Globus pallidus (tissue), 1 donor: ENCODE data around the gene PLEKHA1.

Experiments used
- DNase-seq: peaks from one replicate; pipeline ENCODE4 v3.0.0-alpha.2; 2015; ENCODE audit warnings: low spot score

Gene PLEKHA1

DNA sequence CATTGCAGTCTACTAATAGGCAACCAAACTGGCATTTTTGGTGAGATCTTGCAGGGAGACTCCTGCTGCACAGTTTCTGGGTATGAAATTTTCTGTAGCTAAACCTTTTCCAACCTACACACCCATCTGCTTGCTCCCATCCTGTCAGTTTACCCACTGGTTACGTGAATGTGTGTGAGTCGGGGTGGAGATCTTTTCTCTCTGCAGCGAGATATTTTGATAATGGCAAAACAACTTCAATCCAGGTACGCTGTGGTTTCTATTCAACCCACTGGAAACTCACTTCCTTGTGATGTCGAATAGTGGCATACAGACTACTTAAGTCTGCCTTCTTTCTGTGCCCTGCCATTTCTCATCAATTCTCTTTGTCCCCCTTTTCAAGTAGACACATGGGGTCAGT, 4.5 kb downstream of the PLEKHA1 start:
- no peak for DNase-seq

DNA sequence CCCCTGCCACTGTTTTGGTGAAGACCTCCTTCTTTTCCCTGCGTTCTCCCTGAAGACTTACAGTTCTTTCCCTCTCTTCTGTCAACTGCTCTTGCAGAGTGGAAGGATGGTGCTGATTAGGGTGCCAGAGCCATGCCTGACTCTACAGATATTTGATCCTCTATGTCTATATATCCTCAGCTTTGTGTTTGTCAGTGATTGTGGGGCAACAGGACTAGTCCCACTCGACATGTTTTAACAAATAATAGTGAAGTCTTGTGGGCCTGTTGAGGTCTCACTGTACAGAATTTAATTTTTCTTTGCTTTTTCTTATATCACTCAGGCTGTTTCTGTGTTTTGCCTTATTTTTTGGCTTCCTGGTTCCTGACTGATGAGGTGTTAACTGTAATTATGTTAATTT, 5.0 kb downstream of the PLEKHA1 start:
- no peak for DNase-seq

DNA sequence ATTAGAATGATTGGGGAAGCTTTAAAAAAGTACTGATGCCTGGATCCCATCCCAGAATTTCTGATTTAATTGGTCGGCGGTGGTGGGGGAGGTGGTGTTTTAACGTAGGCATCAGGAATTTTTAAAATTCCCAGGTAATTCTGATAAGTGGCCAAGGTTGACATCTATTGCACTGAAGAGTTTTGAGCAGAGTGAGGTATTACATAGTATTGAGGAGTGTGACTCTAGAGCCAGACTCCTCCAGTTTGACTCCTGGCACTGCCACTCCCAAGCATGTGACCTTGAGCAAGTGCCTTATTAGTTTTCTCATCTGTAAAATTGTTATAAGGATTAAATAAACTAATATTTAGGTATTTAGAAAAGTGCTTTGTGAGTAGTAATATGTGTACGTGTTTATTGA, 6.2 kb downstream of the PLEKHA1 start:
- DNase-seq = no peak

DNA sequence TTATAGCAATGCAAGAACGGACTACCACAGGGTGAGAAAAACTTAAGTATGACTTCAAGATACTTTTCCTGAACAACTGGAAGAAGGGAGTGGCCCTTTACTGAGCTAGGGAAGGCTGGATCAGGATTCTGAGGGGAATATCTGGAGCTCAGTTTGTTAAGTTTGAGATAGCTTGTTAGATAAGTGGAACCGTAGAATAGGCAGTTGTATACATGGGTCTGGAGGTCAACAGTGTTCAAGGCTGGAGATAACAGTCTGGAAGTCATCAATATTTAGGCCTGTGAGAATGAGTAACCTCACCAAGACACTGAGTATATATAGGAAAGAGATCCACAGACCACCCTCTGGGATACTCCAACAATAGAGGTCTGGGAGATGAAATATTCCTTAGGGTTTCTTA, 7.2 kb downstream of the PLEKHA1 start:
- DNase-seq = no peak

DNA sequence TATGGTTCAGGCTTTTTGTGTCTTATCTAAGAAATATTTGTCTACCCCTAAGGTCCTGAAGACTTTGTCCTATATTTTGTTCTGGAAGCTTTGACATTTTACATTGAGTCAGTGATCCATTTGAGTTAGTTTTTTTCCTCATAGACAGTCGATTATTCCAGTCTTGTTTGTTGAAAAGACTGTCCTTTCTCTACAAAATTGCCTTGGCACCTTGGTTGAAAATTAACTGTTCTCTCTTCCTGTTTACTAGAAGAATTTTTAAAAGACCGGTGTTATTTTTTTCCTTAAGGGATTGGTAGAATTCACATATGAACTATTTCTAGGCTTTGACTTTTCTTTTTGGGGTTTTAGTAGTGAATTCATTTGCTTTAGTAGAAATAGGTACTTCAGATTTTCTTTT, 12.0 kb downstream of the PLEKHA1 start:
- DNase-seq = no peak

DNA sequence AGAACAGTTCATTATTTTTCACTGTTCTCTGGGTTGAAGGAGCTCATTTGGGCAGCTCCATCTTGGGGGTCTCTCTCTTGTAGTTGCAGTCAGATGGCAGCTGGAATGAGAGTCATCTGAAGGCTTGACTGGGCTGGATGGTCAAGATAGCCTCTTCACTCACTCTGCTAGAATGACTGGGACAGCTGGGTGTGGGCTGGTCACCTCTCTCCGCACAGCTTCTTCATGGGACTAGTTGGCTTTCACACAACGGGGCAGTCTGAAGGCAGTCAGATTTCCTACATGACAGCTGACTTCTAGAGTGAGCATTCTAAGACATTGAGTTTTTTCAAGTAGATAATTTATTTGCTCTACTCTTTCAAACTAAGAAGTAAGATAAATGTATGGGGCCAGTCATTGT, 13.1 kb downstream of the PLEKHA1 start:
- DNase-seq = no peak

DNA sequence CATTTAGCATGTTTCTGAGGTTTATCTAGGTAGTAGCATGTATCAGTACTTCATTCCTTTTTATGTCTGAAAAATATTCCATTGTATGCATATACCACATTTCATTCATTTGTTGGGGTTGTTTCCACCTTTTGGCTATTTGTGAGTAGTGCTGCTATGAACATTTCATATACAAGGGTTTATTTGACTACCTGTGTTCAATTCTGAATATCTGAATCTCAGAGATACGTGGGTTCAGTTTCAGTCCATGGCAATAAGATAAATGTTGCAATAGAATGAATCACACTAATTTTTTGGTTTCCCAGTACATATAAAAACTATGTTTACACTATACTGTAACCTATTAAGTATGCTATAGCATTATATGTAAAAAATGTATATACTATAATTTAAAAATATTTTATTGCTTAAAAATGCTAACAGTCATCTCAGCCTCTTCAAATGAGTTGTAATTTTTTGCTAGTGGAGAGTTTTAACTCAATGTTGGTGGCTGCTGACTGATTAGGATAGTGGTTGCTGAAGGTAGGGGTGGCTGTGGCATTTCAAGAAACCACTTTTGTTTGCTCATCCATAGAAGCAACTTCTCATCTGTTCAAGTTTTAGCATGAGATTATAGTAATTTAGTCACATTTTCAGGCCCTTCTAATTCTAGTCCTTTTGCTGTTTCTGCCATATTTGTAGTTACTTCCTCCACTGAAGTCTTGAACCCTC, 13.9 kb downstream of the PLEKHA1 start:
- DNase-seq = no peak

DNA sequence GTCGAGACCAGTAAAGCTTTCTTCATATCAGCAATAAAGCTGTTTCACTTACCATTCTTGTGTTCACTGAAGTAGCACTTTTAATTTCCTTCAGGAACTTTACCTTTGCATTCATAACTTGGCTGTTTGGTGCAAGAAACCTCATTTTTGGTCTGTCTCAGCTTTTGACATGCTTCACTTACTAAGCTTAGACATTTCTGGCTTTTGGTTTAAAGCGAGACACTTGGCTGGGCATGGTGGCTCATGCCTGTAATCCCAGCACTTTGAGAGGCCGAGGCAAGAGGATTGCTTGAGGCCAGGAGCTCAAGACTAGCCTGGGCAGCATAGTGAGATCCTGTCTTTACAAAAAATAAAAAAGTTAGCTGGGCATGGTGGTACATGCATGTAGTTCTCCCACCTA, 15.8 kb downstream of the PLEKHA1 start:
- no peak for DNase-seq

DNA sequence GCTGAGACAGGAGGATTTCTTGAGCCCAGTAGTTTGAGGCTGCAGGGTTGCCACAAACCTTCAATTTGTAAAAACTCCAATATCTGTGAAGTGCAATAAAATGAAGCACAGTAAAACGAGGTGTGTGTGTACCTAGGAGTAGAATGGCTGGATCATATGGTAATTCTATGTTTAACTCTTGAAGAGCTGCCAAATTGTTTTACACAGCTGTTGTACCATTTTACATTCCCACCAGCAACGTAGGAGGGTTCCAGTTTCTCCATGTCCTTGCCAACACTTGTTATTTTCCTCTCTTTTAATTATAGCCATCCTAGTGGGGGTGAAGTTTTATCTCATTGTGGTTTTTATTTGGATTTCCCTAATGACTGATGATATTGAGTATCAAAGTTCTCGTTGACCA, 16.2 kb downstream of the PLEKHA1 start:
- no peak for DNase-seq

DNA sequence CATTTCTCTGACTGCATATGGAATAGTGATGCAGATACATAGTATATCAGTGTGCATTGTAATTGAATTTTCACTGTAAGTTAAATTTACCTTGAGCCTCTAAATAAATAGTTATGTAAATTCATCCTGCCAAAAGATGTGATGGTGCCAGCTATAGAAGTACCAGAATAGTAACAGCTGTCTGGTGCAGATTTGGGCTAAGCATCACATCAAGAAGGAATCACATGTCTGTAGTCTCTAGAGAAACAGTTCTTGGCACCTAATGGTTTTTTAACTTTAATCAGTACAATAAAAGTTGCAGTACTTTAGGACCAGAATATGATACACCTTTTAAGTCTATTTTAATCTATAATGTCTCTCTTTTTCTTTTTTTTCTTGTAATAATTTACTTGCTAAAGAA, 17.4 kb downstream of the PLEKHA1 start:
- no peak for DNase-seq

DNA sequence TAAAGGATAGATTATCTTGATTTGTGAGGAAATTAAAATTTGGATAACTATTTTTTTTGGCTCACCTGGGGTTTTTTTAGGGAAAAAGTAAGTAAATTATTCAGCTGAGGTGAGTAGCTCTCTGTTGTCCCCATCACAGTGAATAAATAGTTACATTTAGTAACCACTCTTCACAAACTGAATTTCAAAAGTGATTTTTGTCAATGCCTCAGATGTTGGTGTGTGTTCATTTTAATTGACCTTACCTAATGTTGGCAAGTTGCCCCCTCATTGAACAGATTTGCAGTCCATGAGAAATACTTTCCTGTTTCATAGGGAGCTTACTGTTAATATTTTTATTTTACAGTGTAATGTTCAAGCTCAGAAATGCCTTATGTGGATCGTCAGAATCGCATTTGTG, 18.3 kb downstream of the PLEKHA1 start:
- DNase-seq = no peak

DNA sequence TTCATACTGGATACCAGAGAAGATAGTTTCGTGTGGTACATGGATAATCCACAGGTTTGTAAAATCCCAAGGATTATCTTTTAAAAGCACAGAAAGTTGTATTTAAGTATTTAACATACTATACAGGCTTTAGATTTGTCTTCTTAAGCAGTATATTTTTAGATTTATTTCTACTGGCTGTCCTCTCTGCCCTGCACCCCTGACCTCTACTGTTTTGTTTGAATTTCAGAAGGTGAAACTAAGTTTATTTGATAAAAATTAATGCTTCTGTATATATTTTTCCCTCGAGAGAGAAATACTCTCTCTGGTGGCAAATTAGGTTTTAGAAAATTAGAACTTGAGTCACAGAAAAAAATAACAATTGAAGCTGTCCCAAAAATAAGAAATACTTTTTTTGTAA, 18.8 kb downstream of the PLEKHA1 start:
- no peak for DNase-seq

DNA sequence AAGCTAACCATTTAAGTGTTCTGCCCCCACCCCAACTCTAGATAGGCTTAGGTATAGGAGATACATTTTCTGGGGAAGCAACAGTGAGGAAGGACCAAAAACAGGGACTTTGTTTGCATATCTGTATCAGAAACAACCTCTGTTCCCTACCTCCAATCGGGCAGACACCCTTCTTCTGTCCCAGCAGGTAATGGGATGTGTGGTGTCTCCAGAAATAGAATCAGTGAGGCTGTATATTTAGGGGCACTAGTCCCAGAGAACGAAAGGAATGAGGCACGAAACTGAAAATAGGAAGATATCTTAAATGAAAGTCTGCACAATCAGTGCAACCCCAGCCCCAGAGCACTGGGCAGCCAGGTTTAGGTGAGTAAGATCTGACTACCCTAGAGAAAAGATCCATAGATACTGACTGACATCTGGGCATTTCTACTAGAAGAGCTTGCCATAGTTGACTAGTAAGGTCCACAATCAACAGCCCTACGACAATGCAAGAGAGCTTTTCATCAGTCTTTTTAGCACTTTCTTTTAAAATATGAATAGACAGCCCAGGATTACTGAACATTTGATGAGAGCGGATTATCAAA, 28.1 kb downstream of the PLEKHA1 start:
- no peak for DNase-seq

DNA sequence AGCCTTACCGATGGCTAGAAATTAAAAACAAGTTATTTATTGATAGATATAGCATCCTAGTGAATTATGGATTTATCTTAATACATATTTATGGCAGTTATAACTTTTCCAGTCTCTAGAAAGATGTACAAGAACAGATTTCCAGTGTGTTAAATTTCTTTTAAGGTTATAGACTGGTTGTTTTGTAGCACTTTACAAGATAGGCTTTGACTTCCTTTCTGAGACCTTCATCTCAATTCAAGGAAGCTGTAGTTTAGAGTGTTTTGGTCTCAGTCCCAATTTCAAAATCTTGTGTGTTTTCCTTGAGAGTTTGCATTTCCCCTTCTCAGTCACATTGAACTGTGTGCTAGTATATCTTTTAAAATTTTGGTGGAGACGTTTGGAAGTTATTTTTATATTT, 30.1 kb downstream of the PLEKHA1 start:
- DNase-seq = no peak

DNA sequence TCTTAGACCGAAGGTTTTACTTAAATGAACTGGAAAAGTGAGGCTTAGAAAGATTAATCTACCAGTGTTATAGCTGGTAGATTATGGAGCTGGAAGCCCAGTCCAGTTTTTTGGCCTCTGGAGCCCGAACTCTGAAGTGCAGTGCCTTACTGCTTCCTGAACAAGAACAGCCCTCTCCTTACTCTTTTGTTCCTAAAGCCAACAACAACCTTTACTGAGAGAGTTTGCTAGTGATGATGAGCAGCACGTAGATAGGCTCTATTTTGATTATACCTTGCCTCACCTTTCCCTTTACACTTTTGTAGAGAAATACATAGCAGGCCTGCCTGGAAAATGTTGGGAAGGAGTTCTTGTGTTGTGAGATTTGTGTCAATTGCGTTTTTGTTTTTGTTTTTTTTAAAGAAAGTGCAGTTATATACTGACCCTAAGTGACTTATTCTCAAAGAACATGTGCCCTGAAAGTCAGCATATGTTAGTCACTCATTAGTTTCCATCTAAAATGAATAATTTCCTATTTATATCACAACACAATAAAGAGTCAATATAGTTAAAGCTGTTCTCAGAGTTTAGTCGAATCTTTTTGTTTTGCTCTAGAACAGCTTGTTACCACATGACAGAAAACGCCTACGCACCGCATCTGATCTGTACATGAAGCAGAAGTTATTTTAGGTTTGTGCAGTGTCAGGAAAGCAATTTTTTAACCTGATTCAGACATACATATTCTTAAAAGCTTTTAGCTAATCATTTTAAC, 33.0 kb downstream of the PLEKHA1 start:
- DNase-seq = no peak

DNA sequence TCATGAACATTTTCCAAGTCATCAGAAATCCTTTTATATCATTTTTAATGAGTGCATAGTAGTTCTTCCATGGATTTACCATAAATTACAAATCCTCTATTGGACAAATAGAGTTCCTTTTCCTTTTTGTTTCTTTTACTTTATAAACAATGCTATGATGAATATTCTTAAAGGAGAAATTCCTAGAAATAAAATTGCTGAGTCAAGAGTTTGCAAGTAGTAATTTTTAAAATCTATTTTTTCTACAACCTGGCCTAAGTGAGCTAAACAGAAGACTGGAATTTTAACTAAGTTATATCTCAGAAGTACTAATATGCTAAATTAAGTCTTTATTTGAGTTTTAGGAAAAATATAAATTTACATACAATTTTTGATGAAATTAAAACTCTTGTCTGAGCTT, 38.8 kb downstream of the PLEKHA1 start:
- no peak for DNase-seq

DNA sequence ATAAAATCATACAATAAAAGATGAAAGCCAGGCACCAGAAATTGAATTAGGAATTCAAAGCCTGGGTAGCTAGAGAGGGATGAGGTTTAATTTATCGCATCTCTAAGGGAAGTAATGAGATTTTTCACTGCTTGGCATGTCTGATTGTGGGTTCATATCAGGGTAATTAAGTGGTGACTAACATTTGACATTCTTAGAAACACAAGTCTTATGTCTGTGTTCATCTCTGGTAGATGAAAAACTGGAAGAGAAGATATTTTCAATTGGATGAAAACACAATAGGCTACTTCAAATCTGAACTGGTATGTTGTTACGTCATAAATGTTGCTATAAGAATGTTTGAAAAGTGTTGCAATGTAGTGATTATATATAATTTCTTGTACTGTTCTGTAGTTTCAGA, 43.2 kb downstream of the PLEKHA1 start:
- DNase-seq = no peak

DNA sequence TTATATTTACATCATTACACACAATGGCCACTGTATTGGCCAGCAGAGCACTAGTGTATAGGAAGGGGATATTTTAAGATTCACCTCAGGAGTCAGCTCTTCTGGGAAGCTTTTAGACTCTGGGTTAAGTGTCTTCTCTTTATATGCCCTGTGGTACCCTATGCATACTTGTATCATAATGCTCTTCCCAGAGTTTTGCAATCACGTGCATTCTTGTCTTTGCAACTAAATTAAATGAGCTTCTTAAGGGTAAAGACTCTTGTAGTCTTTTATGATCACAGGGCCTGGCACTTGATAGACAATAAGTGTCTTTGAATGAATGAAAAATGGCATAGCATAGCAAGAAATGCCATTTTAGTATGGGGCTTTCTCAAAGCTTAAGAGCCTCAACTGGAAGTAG, 44.5 kb downstream of the PLEKHA1 start:
- no peak for DNase-seq

DNA sequence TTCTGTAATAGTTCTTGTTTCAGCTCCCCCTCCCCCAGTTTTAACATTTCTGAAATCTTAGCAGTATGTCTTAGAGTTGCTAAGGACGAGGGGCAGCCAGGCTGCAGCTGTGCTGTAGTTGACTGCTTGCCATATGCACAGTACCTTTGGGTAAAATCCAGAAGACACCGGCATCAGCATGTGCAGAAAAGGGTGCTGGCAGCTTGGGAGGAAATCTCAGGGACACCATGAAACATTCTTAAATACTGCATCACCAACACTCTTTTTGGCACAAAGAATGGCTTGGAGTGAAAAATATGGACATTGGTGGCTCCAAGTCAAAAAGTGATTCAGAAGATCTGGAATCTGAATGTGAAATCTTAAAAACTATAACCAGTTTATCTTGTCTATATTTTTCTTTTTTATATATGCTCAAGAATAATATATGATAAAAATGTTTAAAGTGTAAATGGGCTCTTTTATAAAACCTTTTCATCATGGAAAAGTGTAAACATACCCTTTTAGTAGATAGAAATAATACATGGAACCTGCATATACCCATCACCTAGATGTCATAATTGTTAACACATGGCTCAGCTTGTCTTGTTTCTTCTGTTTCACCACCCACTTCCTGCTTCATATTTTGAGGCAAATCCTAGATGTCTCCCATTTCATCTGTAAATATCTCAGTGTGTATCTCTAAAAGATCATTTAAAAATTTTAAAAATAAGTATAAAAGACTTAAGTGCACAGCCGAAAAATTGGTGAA, 45.5 kb downstream of the PLEKHA1 start:
- no peak for DNase-seq

DNA sequence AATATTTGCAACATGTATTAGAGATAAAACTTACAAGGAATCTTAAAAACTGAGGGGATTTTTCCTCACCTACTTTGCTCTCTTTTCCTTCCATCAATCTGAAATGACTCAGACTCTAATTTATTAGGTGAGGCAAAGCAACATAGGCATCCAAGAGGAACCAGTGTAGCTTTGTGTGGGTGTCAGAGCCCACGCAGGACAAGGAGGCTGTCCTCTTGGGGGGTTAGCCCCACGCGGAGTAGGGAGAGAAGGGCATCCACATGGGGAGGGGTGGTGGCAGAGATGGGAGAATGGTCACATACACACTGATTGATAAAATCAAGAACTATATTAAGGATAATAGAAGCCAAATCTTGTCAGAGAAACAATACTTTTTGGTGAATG, 46.1 kb downstream of the PLEKHA1 start:
- no peak for DNase-seq

DNA sequence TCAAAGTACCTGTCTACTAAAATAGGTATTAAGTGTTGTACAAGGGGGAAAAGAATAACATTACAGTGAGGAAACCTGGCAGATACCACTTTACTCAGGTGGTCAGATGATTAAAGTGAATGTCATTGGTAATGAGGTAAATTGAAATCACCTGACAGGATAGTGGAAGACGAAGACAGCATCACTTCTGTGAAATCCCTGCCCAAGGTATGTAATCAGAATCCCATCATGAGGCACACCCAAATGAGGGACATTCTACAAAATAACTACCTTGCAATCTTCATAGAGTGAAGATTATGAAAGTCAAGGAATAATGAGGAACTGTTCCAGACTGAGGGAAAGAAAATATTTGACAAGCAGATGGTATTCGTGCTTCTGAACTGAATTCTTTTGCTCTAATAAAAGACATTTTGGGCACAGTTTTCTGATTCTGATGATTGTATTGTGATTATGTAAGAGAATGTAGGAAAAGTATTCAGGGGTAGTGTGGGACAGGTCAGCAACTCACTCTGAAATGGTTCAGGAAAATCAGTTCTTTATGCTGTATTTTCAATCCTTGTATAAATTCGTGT, 46.6 kb downstream of the PLEKHA1 start:
- DNase-seq = no peak

DNA sequence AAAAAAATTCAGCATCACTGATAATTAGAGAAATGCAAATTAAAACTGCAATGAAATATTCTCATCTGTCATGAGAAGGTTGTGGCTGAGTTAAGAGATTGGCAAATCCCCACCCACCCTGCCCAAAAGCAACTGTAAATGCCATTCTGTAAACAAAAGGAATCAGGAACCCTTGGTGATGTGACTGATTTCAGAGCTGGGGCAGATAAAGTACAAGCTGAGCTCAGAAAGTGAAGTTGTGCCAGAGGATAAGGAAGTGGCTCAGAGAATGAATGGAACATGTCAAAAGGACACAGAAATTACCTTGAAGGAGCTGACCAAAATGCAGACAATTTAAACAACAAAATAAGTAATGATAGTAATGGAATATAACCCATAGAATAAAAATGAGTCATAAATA, 47.2 kb downstream of the PLEKHA1 start:
- no peak for DNase-seq
